ENCODE measurements around the gene RAB28. TPM values are rescaled to one million over a fixed set of nuclear protein-coding genes. Genes with fewer than 3 reads are reported as not detected.

The RAB28 gene
- total RNA-seq, 1 experiment from 2014 or later = 19.8 TPM

DNA sequence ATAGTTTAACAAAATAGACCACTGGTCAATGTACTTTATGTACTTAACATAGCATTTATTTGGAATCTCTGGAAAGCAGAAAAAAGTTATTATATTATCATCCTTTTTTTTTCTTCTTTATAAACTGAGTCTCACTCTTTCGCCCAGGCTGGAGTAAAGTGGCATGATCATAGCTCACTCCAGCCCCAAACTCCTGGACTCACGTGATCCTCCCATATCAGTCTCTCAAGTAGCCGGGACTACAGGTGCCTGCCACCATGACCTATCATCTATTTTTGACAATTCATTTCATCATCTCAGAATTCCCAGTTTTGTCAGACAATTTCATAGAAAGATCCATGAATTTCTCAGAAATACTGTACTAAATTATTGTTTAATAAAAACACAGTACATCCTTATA, 12.7 kb downstream of the RAB28 start:
- no peak overlapping the region for H4K5ac ChIP-seq (ENCODE audit: insufficient read length, low read depth, low read length)

More for the DNA sequence above, 12.7 kb downstream of the RAB28 start:
- Histone ChIP-seq H3K18ac (ENCODE audit: insufficient read length, low read depth, low read length) (no peak overlapping the region), H3K27ac (ENCODE audit: insufficient read length, low read depth, low read length) (no peak overlapping the region), H2BK120ac (ENCODE audit: low read depth, low read length, poor library complexity, severe bottlenecking) (no peak overlapping the region), H3K4ac (ENCODE audit: low read depth, low read length) (no peak overlapping the region), H2BK5ac (ENCODE audit: insufficient read length, low read length) (no peak overlapping the region), H2BK15ac (ENCODE audit: low read depth, low read length) (no peak overlapping the region), H3K79me2 (ENCODE audit: insufficient read depth, low read length) (no peaks in the 10 kb centered on the region; the same call in 1 of the 2 replicates), H3K4me2 (ENCODE audit: insufficient read depth, insufficient read length, low read length) (no peak overlapping the region), H3T11ph (ENCODE audit: low read length) (no peak overlapping the region), H3K79me1 (ENCODE audit: insufficient read depth, low read depth, low read length, poor library complexity, severe bottlenecking) (no peaks in the 10 kb centered on the region), H4K8ac (replicated peaks; ENCODE audit: insufficient read length, low read depth, low read length) (no peak overlapping the region), H2BK12ac (ENCODE audit: insufficient read length, low read depth, low read length) (no peak overlapping the region), H3K9me3 (ENCODE audit: control insufficient read depth, low read depth, low read length) (no peaks in the 10 kb centered on the region), H4K91ac (ENCODE audit: insufficient read length, low read depth, low read length) (no peak overlapping the region), H3K23me2 (ENCODE audit: insufficient read length, low read depth, low read length, poor library complexity, severe bottlenecking) (no peaks in the 10 kb centered on the region), H3K56ac (ENCODE audit: insufficient read length, low read depth, low read length) (no peak overlapping the region), H2BK20ac (ENCODE audit: low read depth, low read length, poor library complexity, severe bottlenecking) (no peak overlapping the region), H4K20me1 (ENCODE audit: control insufficient read depth, insufficient read depth, insufficient read length) (no peaks in the 10 kb centered on the region), H3K27me3 (ENCODE audit: insufficient read depth, low read length) (no peaks in the 10 kb centered on the region), H3K23ac (ENCODE audit: insufficient read length, low read depth, low read length) (no peak overlapping the region), H3K9ac (ENCODE audit: extremely low read depth, insufficient read length, low read length) (no peak overlapping the region), H2AFZ (ENCODE audit: low read length) (no peak overlapping the region), H2AK5ac (ENCODE audit: insufficient read length, low read length) (no peak overlapping the region), H3K14ac (ENCODE audit: insufficient read depth, low read length) (no peak overlapping the region), H3K4me1 (ENCODE audit: insufficient read depth, low read length) (no peaks in the 10 kb centered on the region)
- TF ChIP-seq, protein P1, sequence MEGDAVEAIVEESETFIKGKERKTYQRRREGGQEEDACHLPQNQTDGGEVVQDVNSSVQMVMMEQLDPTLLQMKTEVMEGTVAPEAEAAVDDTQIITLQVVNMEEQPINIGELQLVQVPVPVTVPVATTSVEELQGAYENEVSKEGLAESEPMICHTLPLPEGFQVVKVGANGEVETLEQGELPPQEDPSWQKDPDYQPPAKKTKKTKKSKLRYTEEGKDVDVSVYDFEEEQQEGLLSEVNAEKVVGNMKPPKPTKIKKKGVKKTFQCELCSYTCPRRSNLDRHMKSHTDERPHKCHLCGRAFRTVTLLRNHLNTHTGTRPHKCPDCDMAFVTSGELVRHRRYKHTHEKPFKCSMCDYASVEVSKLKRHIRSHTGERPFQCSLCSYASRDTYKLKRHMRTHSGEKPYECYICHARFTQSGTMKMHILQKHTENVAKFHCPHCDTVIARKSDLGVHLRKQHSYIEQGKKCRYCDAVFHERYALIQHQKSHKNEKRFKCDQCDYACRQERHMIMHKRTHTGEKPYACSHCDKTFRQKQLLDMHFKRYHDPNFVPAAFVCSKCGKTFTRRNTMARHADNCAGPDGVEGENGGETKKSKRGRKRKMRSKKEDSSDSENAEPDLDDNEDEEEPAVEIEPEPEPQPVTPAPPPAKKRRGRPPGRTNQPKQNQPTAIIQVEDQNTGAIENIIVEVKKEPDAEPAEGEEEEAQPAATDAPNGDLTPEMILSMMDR (conservative IDR thresholded peaks at IDR 0.05) = no peak
- no peak overlapping the region for H3K4me3 Mint-ChIP-seq
- no peaks in the 10 kb centered on the region for H3K27me3 Mint-ChIP-seq (ENCODE audit: low read depth)
- no peak overlapping the region for H3K27ac Mint-ChIP-seq
- H3K36me3 Mint-ChIP-seq (ENCODE audit: insufficient read depth in 1 of 3, low read depth in 3 of 3) = peaks cover 0 to 5% (median 0%) of the 10 kb centered on the region in 3 experiments; a peak in 3 of 7 replicates
- no CpG with 5 or more reads among the region's 3 CpGs for WGBS (ENCODE audit: extremely low coverage, insufficient read length, low lambda C conversion rate)
- no peaks in the 10 kb centered on the region for H3K4me1 Mint-ChIP-seq
- H3K9me3 Mint-ChIP-seq = no peaks in the 10 kb centered on the region
- DNase-seq = no peak
